GM06990 (cell line): ENCODE results near the gene GULP1.

Source experiments
- DNase-seq: peaks from one replicate; pipeline ENCODE4 v3.0.0-alpha.2; 2011; ENCODE audit not compliant: insufficient read length; ENCODE audit errors: extremely low read depth
- H3K27me3 ChIP-seq: replicated peaks from 2 replicates; pipeline ENCODE4 v1.6.0; 2011; ENCODE audit warnings: low read length; ENCODE audit not compliant: control insufficient read depth, insufficient read depth
- H3K36me3 ChIP-seq: 2 replicates; pipeline ENCODE4 v1.5.1; 2011; ENCODE audit warnings: low read length; ENCODE audit not compliant: control insufficient read depth, insufficient read depth
- H3K4me3 ChIP-seq: replicated peaks from 2 replicates; pipeline ENCODE4 v1.5.1; 2011; ENCODE audit warnings: low read depth, mild to moderate bottlenecking, control low read depth, low read length
- TF ChIP-seq, protein P1 (sequence below): IDR thresholded peaks from 2 replicates; pipeline ENCODE4 v1.5.1; 2011; ENCODE audit warnings: low read length, control low read depth, mild to moderate bottlenecking, inconsistent platforms; ENCODE audit not compliant: insufficient read depth, poor library complexity, severe bottlenecking

Gene GULP1

DNA sequence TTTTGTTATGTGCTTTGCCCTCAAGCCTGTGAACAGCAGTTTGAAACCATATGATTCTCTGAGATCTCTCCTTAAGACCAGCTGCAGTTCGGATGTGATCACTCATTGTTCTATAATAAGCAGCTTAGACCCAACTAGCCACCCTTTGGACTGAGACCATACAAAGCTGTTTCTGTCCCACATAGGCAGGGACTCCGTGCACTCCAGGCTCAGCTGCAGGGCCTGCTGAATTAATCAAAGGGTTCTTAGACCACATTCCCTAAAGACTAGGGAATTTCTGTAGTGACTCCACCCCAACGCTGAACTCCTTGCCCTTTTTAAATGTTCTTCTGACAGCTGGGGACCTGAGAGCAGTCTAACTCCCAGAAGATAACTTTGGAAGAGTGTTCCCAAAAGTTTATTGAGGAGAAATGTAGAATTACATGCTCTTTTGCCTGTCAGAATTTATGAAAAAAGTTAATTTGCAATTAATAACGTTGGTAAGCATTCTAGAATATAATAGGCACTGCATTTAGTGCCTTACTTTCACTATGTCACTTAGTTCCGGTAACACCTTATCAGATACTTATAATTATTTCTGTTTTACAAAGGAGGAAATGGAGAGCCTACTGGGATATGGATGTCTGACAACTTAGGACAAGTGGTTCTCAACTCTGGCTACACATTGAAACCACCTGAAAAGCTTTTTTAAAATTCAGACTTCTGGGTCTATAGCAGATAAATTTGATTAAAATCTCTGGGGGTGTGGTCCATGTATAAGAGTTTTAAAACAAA is 42.3 kb downstream of the GULP1 start:
- no peak for DNase-seq
- Histone ChIP-seq H3K27me3 (no peaks in the 10 kb centered on the region), H3K36me3 (no peaks in the 10 kb centered on the region), H3K4me3 (no peak overlapping the region)
- TF ChIP-seq, protein P1, sequence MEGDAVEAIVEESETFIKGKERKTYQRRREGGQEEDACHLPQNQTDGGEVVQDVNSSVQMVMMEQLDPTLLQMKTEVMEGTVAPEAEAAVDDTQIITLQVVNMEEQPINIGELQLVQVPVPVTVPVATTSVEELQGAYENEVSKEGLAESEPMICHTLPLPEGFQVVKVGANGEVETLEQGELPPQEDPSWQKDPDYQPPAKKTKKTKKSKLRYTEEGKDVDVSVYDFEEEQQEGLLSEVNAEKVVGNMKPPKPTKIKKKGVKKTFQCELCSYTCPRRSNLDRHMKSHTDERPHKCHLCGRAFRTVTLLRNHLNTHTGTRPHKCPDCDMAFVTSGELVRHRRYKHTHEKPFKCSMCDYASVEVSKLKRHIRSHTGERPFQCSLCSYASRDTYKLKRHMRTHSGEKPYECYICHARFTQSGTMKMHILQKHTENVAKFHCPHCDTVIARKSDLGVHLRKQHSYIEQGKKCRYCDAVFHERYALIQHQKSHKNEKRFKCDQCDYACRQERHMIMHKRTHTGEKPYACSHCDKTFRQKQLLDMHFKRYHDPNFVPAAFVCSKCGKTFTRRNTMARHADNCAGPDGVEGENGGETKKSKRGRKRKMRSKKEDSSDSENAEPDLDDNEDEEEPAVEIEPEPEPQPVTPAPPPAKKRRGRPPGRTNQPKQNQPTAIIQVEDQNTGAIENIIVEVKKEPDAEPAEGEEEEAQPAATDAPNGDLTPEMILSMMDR: no peak

GRCh38 chr2:188338463-188338862 is 46.8 kb downstream of the GULP1 start:
- TF ChIP-seq, protein P1: no peak
- Histone ChIP-seq H3K27me3 (no peaks in the 10 kb centered on the region), H3K36me3 (no peaks in the 10 kb centered on the region), H3K4me3 (no peak overlapping the region)
- no peak for DNase-seq

- no peaks in the 10 kb centered on the region for H3K36me3 ChIP-seq
- no peak for DNase-seq
- H3K27me3 ChIP-seq: no peaks in the 10 kb centered on the region
- H3K4me3 ChIP-seq: no peak overlapping the region
- TF ChIP-seq, protein P1: no peak
Observed at GRCh38 chr2:188340257-188340656, 48.6 kb downstream of the GULP1 start.

DNA sequence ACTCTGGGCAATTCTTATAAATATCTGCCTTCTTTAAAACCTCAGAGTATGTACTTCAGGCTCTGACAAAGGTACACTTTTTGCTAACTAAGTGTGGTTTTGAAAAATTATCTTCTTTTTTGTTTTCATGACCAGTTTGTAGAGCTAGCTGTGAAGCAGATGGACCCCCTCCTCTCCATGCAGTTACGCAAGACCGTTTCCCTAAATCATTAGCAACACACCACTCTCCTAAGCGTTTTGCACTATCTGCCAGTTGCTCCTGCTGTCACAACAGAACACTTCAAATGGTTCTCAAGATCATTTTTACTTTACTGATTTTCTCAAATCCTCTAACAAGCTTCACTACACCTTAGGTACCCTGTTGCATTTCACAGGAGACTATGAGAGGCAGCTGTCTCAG is 53.3 kb downstream of the GULP1 start:
- TF ChIP-seq, protein P1: no peak
- no peaks in the 10 kb centered on the region for H3K36me3 ChIP-seq
- no peak overlapping the region for H3K4me3 ChIP-seq
- H3K27me3 ChIP-seq: no peaks in the 10 kb centered on the region
- no peak for DNase-seq

- Histone ChIP-seq H3K36me3 (no peaks in the 10 kb centered on the region), H3K4me3 (no peak overlapping the region), H3K27me3 (no peaks in the 10 kb centered on the region)
- DNase-seq: no peak
- TF ChIP-seq, protein P1: no peak
Observed at GRCh38 chr2:188345426-188345825, 53.8 kb downstream of the GULP1 start.
